Measurements from ENCODE around the gene ATP8A2.

GRCh38 chr13:26050568-26051230 lies 678.9 kb downstream of the ATP8A2 start:
- TF ChIP-seq, protein P1, sequence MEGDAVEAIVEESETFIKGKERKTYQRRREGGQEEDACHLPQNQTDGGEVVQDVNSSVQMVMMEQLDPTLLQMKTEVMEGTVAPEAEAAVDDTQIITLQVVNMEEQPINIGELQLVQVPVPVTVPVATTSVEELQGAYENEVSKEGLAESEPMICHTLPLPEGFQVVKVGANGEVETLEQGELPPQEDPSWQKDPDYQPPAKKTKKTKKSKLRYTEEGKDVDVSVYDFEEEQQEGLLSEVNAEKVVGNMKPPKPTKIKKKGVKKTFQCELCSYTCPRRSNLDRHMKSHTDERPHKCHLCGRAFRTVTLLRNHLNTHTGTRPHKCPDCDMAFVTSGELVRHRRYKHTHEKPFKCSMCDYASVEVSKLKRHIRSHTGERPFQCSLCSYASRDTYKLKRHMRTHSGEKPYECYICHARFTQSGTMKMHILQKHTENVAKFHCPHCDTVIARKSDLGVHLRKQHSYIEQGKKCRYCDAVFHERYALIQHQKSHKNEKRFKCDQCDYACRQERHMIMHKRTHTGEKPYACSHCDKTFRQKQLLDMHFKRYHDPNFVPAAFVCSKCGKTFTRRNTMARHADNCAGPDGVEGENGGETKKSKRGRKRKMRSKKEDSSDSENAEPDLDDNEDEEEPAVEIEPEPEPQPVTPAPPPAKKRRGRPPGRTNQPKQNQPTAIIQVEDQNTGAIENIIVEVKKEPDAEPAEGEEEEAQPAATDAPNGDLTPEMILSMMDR (IDR thresholded peaks at IDR 0.05), result no peak
- TF ChIP-seq POLR2A (IDR thresholded peaks at IDR 0.05), result no peak

All from heart left ventricle (tissue), 13 donors.